MM.1S (cell line): Measurements from ENCODE around the gene SHROOM3.
A peak's percentile ranks its signal among the peaks of the same experiment; 100 is the strongest.

Experiments used
- DNase-seq: peaks from one replicate; pipeline ENCODE4 v3.0.0-alpha.2; 2015
- H2AFZ ChIP-seq: fragments of 300-600 bp; sonication (generic); 2 replicates; pipeline ENCODE4 v1.6.0; 2016; ENCODE audit warnings: antibody characterized with exemption, low read length
- H3F3A ChIP-seq: fragments of 300-600 bp; sonication (generic); 2 replicates; pipeline ENCODE4 v1.6.1; 2016; ENCODE audit warnings: mild to moderate bottlenecking, antibody characterized with exemption, low read length, moderate library complexity, mixed read lengths; ENCODE audit not compliant: insufficient read depth
- H3K27ac ChIP-seq: fragments of 300-600 bp; sonication (generic); 2 replicates; pipeline ENCODE4 v1.5.1; 2016; ENCODE audit warnings: mild to moderate bottlenecking, low read length
- H3K27me3 ChIP-seq: fragments of 300-600 bp; sonication (generic); replicated peaks from 2 replicates; pipeline ENCODE4 v1.6.0; 2016; ENCODE audit warnings: low read length; ENCODE audit not compliant: insufficient read depth
- H3K36me3 ChIP-seq: fragments of 300-600 bp; sonication (generic); replicated peaks from 2 replicates; pipeline ENCODE4 v1.6.1; 2016; ENCODE audit warnings: mild to moderate bottlenecking, low read length, mixed read lengths; ENCODE audit not compliant: insufficient read depth
- H3K4me1 ChIP-seq: fragments of 300-600 bp; sonication (generic); 2 replicates; pipeline ENCODE4 v1.6.1; 2016; ENCODE audit warnings: low read length, mixed read lengths
- H3K4me2 ChIP-seq: fragments of 300-600 bp; sonication (generic); 2 replicates; pipeline ENCODE4 v1.6.0; 2016; ENCODE audit warnings: low read depth, low read length
- H3K4me3 ChIP-seq: fragments of 300-600 bp; sonication (generic); 2 replicates; pipeline ENCODE4 v1.5.1; 2016; ENCODE audit warnings: low read length, mixed read lengths
- H3K79me2 ChIP-seq: fragments of 300-600 bp; sonication (generic); 2 replicates; pipeline ENCODE4 v1.6.1; 2016; ENCODE audit warnings: mixed run types, low read length, mixed read lengths
- H3K9ac ChIP-seq: fragments of 300-600 bp; sonication (generic); 2 replicates; pipeline ENCODE4 v1.6.1; 2016; ENCODE audit warnings: low read length, mixed read lengths
- H3K9me2 ChIP-seq: fragments of 300-600 bp; sonication (generic); replicated peaks from 2 replicates; pipeline ENCODE4 v1.6.1; 2016; ENCODE audit warnings: mild to moderate bottlenecking, low read length, mixed read lengths; ENCODE audit not compliant: insufficient read depth
- H3K9me3 ChIP-seq: fragments of 300-600 bp; sonication (generic); replicated peaks from 2 replicates; pipeline ENCODE4 v1.6.1; 2016; ENCODE audit warnings: mild to moderate bottlenecking, low read length, mixed read lengths; ENCODE audit not compliant: insufficient read depth
- H4K20me1 ChIP-seq: fragments of 300-600 bp; sonication (generic); 2 replicates; pipeline ENCODE4 v1.6.1; 2016; ENCODE audit warnings: mild to moderate bottlenecking, low read length, moderate library complexity, mixed read lengths; ENCODE audit not compliant: insufficient read depth
- EZH2 ChIP-seq: fragments of 300-600 bp; sonication (generic); optimal IDR thresholded peaks from 2 replicates; pipeline ENCODE3; 2017; ENCODE audit warnings: low read depth, mild to moderate bottlenecking, antibody characterized with exemption, low read length, mixed read lengths
- EZH2phosphoT487 ChIP-seq: fragments of 300-600 bp; sonication (generic); IDR thresholded peaks from 2 replicates; pipeline ENCODE4 v1.6.1; 2018; ENCODE audit warnings: antibody characterized with exemption, low read length
- TF ChIP-seq, protein P1 (sequence below): fragments of 300-600 bp; sonication (generic); IDR thresholded peaks from 2 replicates; pipeline ENCODE4 v1.5.1; 2016; ENCODE audit warnings: antibody characterized with exemption, low read length, mixed read lengths

SHROOM3 gene

DNA sequence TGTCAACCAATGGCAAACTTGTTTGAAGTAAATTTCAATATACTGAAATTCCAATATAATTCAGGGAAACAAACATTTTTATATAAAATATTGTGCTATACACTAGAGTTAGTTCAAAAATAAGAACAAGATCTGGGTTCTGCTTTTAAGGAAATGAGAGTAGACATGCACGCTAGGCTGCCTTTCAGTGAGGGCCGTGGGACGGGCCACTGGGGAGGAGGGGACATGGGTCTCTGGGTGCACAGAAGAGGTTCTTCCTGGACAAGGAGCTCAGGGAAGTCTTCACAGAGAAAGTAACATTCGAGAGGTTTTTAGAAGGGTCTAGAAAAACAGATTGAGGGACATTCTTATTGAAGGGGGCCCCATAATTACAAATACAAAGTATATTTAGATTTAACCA lies 64.4 kb downstream of the SHROOM3 start:
- no peaks in the 10 kb centered on the region for H3K4me1 ChIP-seq
- no peaks in the 10 kb centered on the region for H3K36me3 ChIP-seq
- H3F3A ChIP-seq: no peaks in the 10 kb centered on the region
- no peak overlapping the region for H3K9ac ChIP-seq
- no peak overlapping the region for H3K4me3 ChIP-seq
- TF ChIP-seq EZH2phosphoT487: no peak
- TF ChIP-seq, protein P1, sequence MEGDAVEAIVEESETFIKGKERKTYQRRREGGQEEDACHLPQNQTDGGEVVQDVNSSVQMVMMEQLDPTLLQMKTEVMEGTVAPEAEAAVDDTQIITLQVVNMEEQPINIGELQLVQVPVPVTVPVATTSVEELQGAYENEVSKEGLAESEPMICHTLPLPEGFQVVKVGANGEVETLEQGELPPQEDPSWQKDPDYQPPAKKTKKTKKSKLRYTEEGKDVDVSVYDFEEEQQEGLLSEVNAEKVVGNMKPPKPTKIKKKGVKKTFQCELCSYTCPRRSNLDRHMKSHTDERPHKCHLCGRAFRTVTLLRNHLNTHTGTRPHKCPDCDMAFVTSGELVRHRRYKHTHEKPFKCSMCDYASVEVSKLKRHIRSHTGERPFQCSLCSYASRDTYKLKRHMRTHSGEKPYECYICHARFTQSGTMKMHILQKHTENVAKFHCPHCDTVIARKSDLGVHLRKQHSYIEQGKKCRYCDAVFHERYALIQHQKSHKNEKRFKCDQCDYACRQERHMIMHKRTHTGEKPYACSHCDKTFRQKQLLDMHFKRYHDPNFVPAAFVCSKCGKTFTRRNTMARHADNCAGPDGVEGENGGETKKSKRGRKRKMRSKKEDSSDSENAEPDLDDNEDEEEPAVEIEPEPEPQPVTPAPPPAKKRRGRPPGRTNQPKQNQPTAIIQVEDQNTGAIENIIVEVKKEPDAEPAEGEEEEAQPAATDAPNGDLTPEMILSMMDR: no peak
- TF ChIP-seq EZH2: no peak
- H3K27me3 ChIP-seq: no peaks in the 10 kb centered on the region
- no peak overlapping the region for H2AFZ ChIP-seq
- DNase-seq: no peak
- no peaks in the 10 kb centered on the region for H3K79me2 ChIP-seq
- H4K20me1 ChIP-seq: no peaks in the 10 kb centered on the region
- H3K9me3 ChIP-seq: no peaks in the 10 kb centered on the region
- no peaks in the 10 kb centered on the region for H3K9me2 ChIP-seq
- no peak overlapping the region for H3K27ac ChIP-seq
- H3K4me2 ChIP-seq: no peak overlapping the region

DNA sequence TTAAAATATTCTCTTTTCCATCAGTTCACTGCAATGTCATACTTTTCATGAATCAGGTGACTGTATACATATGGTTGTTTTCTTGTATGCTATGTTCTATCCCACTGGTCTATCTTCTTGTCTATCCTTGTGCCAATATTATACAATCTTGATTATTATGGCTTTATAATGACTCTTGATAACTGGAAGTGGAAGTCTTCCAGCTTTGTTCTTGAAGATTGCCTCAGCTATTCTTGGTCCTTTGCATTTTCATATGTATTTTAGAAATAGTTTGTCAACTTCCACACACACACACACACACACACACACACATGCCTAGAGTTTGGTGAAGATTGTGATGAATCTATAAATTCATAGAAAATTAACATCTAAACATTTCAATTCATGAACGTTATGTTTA lies 67.9 kb downstream of the SHROOM3 start:
- Histone ChIP-seq H3K27me3 (no peaks in the 10 kb centered on the region), H4K20me1 (no peaks in the 10 kb centered on the region), H3K9ac (no peak overlapping the region), H3K27ac (no peak overlapping the region), H3K9me3 (no peaks in the 10 kb centered on the region), H3K4me1 (no peaks in the 10 kb centered on the region), H3K4me3 (no peak overlapping the region), H3K9me2 (no peaks in the 10 kb centered on the region), H3K4me2 (no peak overlapping the region), H2AFZ (no peak overlapping the region), H3K79me2 (no peaks in the 10 kb centered on the region), H3K36me3 (no peaks in the 10 kb centered on the region), H3F3A (no peaks in the 10 kb centered on the region)
- no peak for DNase-seq
- TF ChIP-seq EZH2phosphoT487: no peak
- no peak for TF ChIP-seq EZH2
- TF ChIP-seq, protein P1: no peak

DNA sequence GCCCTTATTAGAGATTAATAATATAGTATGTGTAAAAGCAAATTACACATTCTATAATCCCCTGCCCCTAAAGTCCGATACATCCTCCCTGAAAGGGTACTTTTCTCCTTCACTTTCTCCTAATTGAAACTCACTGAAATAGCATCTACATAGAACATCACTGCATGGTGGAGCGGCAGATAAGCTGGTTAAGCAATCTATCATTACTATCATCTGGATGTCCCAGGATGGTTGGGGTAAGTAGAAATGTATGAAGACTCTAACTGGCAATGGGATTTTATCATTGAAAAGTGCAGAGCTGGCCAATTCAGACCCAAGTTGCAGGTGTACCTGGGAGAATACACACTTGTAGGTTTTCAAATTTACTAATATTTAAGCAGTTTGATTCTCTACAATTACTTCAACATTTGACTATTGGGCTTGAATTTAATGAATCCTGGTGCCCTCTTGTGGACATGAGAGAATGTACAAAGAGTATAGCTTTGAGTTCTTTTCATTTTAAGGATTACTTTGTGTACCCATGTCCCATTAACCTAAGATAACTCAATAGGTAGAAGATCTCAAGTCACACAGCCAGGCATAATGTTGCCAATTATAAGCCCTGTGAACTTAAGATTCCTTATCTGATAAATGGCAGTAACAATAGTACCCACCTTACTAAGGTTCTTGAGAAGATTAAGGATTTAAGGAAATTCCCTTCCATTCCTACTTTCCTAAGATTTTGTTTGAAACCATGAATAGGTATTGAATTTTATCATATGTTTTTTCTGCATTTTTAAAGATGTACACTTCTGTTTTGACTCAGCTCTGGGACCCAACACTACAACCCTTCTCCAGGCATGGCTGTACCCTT lies 69.8 kb downstream of the SHROOM3 start:
- Histone ChIP-seq H3F3A (no peaks in the 10 kb centered on the region), H3K4me2 (no peak overlapping the region), H3K27me3 (no peaks in the 10 kb centered on the region), H4K20me1 (no peaks in the 10 kb centered on the region), H3K9ac (no peak overlapping the region), H3K79me2 (no peaks in the 10 kb centered on the region), H3K9me3 (no peaks in the 10 kb centered on the region), H3K36me3 (no peaks in the 10 kb centered on the region), H2AFZ (no peak overlapping the region), H3K4me1 (no peaks in the 10 kb centered on the region), H3K27ac (no peak overlapping the region), H3K9me2 (no peaks in the 10 kb centered on the region), H3K4me3 (no peak overlapping the region)
- TF ChIP-seq EZH2phosphoT487: no peak
- TF ChIP-seq, protein P1: peak; percentile 78
- DNase-seq: peak; percentile 77
